ENCODE results near the gene LYPD6B. TPM values are rescaled to one million over a fixed set of nuclear protein-coding genes. Genes with fewer than 3 reads are reported as not detected.

The LYPD6B gene
- total and polyA plus RNA-seq, 2 donors (not counting 3 experiments of a cell fraction or from before 2014, with no cell fraction given): not detected

- Histone ChIP-seq H4K20me1 (replicated peaks; ENCODE audit: control insufficient read depth, extremely low read depth, insufficient read depth, low read length) (no peaks in the 10 kb centered on the region), H3K27ac (ENCODE audit: insufficient read depth, low read depth, low read length) (no peak overlapping the region), H2AFZ (ENCODE audit: low read depth, low read length) (no peak overlapping the region), H3K4me1 (ENCODE audit: control insufficient read depth, extremely low read depth, insufficient read depth, low read length) (no peaks in the 10 kb centered on the region), H3K9me3 (replicated peaks; ENCODE audit: control insufficient read depth, insufficient read depth, low read length) (no peaks in the 10 kb centered on the region), H3K36me3 (ENCODE audit: control insufficient read depth in 2 of 2, extremely low read depth in 1 of 2, insufficient read depth in 2 of 2, low read length in 2 of 2) (no peaks in the 10 kb centered on the region), H3K27me3 (ENCODE audit: control insufficient read depth in 2 of 2, insufficient read depth in 2 of 2, low read length in 2 of 2) (no peaks in the 10 kb centered on the region), H3K4me2 (ENCODE audit: insufficient read depth, low read length) (no peak overlapping the region), H3K79me2 (ENCODE audit: control insufficient read depth, insufficient read depth, low read length) (no peaks in the 10 kb centered on the region), H3K9me1 (replicated peaks; ENCODE audit: control insufficient read depth, extremely low read depth, insufficient read depth, low read length) (no peaks in the 10 kb centered on the region), H3K9ac (replicated peaks; ENCODE audit: extremely low read depth, insufficient read depth, low read length) (no peak overlapping the region), H3K4me3 (replicated peaks in 1 of 3; ENCODE audit: insufficient read depth in 1 of 3, low read depth in 1 of 3, low read length in 3 of 3) (no peak overlapping the region)
- no TSS peak for BruUV-seq (replicated peaks)
- ChIA-PET CTCF (interaction anchor here (1.0 kb wide), 2 partner anchors 10 to 15 kb away, joined by 3 read pairs; no protein-coding TSS in a partner anchor), POLR2A (no interaction called here)
- FAIRE-seq (no peak), DNase-seq (ENCODE audit: low read depth, low spot score) (no peak)
- dilution Hi-C loops (cut with MboI; ENCODE audit: extremely low pct_ligation_motif_present, low sequenced_read_pairs): no loop called here
- intact Hi-C loops (cut with micrococcal nuclease): no loop called here
- TF ChIP-seq POLR2A (IDR thresholded peaks at IDR 0.05; ENCODE audit: low read depth, low read length) (no peak), EZH2 (IDR thresholded peaks at IDR 0.05; ENCODE audit: borderline replicate concordance, low read depth, low read length, severe bottlenecking) (no peak), FOS (IDR thresholded peaks at IDR 0.05; ENCODE audit: borderline replicate concordance, insufficient read depth, low read length) (no peak), POLR2AphosphoS5 (IDR thresholded peaks at IDR 0.05; ENCODE audit: insufficient read depth, low read depth, low read length) (no peak), GATA2 (IDR thresholded peaks at IDR 0.05; ENCODE audit: insufficient read depth, insufficient read length, low read depth, low read length) (no peak), MYC (IDR thresholded peaks at IDR 0.05; ENCODE audit: low read depth, low read length) (no peak), JUN (IDR thresholded peaks at IDR 0.05; ENCODE audit: borderline replicate concordance, insufficient read depth, insufficient read length, low read depth) (no peak), MAX (IDR thresholded peaks at IDR 0.05; ENCODE audit: insufficient read depth, insufficient read length) (no peak)
- TF ChIP-seq, protein P1, sequence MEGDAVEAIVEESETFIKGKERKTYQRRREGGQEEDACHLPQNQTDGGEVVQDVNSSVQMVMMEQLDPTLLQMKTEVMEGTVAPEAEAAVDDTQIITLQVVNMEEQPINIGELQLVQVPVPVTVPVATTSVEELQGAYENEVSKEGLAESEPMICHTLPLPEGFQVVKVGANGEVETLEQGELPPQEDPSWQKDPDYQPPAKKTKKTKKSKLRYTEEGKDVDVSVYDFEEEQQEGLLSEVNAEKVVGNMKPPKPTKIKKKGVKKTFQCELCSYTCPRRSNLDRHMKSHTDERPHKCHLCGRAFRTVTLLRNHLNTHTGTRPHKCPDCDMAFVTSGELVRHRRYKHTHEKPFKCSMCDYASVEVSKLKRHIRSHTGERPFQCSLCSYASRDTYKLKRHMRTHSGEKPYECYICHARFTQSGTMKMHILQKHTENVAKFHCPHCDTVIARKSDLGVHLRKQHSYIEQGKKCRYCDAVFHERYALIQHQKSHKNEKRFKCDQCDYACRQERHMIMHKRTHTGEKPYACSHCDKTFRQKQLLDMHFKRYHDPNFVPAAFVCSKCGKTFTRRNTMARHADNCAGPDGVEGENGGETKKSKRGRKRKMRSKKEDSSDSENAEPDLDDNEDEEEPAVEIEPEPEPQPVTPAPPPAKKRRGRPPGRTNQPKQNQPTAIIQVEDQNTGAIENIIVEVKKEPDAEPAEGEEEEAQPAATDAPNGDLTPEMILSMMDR (IDR thresholded peaks at IDR 0.05; ENCODE audit: extremely low read depth in 1 of 2, insufficient read depth in 1 of 2, low read depth in 1 of 2, low read length in 2 of 2): no peak
These were observed 141.9 kb downstream of the LYPD6B start for GRCh38 chr2:149180226-149180875.

Measured in endothelial cell of umbilical vein (primary cell).